ENCODE measurements around the gene NAV2. TPM values are rescaled to one million over a fixed set of nuclear protein-coding genes. Genes with fewer than 3 reads are reported as not detected.

NAV2 gene
- total RNA-seq, 1 experiment from 2014 or later: 22.7 TPM

DNA sequence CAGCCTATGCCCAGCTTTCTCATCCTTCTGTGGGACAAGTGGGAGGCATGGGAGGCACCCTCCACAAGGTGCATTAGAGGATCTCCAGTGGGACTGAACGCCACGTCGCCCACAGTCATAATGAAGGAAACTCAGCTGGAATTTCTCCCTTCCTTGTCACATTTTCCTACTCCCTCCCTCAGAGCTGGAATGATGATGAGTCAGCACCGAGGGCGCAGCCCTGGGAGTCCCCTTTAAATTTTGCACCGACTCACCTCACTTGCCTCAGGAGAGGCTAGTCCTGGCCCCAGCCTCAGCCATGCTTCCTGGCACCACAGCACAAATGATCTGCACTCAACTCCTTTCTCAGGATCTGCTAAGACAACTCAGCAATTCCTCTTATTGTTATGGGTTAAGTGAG lies 413.3 kb downstream of the NAV2 start:
- CTCF ChIA-PET: no interaction called here
- Histone ChIP-seq H3K27ac (ENCODE audit: low read length) (no peak overlapping the region), H3K4me3 (ENCODE audit: low read depth in 2 of 2, low read length in 2 of 2) (no peak overlapping the region), H3K27me3 (ENCODE audit: control insufficient read depth, insufficient read depth, low read length) (no peaks in the 10 kb centered on the region), H3K9me3 (ENCODE audit: control insufficient read depth, insufficient read depth, low read depth, low read length) (no peaks in the 10 kb centered on the region), H3K4me1 (ENCODE audit: control insufficient read depth, insufficient read depth, low read length) (no peaks in the 10 kb centered on the region), H3K36me3 (ENCODE audit: control insufficient read depth, insufficient read depth, low read length) (no peaks in the 10 kb centered on the region)
- no peak for DNase-seq (ENCODE audit: low read depth, low spot score)
- in situ Hi-C loops (cut with HindIII; ENCODE audit: low pct_unique_long_range_greater_than_20kb, low sequenced_read_pairs) (no loop called here), intact Hi-C loops (cut with micrococcal nuclease; ENCODE audit: unreplicated experiment) (loop anchor here (5.0 kb wide), 1 partner anchor 486 kb away; no protein-coding TSS in a partner anchor)
- ATAC-seq: no peak
- POLR2A ChIA-PET: interaction anchor here (0.7 kb wide), 1 partner anchor 183 kb away, joined by 3 read pairs; no protein-coding TSS in a partner anchor
- TF ChIP-seq TCF7L2 (IDR thresholded peaks at IDR 0.05; ENCODE audit: low read depth, low read length) (no peak), SIN3A (IDR thresholded peaks at IDR 0.05; ENCODE audit: borderline replicate concordance, insufficient read depth, low read depth, low read length) (no peak), POLR2AphosphoS5 (IDR thresholded peaks at IDR 0.05; ENCODE audit: low read depth, low read length) (no peak)
- TF ChIP-seq, protein P1, sequence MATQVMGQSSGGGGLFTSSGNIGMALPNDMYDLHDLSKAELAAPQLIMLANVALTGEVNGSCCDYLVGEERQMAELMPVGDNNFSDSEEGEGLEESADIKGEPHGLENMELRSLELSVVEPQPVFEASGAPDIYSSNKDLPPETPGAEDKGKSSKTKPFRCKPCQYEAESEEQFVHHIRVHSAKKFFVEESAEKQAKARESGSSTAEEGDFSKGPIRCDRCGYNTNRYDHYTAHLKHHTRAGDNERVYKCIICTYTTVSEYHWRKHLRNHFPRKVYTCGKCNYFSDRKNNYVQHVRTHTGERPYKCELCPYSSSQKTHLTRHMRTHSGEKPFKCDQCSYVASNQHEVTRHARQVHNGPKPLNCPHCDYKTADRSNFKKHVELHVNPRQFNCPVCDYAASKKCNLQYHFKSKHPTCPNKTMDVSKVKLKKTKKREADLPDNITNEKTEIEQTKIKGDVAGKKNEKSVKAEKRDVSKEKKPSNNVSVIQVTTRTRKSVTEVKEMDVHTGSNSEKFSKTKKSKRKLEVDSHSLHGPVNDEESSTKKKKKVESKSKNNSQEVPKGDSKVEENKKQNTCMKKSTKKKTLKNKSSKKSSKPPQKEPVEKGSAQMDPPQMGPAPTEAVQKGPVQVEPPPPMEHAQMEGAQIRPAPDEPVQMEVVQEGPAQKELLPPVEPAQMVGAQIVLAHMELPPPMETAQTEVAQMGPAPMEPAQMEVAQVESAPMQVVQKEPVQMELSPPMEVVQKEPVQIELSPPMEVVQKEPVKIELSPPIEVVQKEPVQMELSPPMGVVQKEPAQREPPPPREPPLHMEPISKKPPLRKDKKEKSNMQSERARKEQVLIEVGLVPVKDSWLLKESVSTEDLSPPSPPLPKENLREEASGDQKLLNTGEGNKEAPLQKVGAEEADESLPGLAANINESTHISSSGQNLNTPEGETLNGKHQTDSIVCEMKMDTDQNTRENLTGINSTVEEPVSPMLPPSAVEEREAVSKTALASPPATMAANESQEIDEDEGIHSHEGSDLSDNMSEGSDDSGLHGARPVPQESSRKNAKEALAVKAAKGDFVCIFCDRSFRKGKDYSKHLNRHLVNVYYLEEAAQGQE (IDR thresholded peaks at IDR 0.05; ENCODE audit: insufficient read depth in 1 of 2, low read depth in 2 of 2, low read length in 1 of 2): no peak
- TF ChIP-seq, protein P2, sequence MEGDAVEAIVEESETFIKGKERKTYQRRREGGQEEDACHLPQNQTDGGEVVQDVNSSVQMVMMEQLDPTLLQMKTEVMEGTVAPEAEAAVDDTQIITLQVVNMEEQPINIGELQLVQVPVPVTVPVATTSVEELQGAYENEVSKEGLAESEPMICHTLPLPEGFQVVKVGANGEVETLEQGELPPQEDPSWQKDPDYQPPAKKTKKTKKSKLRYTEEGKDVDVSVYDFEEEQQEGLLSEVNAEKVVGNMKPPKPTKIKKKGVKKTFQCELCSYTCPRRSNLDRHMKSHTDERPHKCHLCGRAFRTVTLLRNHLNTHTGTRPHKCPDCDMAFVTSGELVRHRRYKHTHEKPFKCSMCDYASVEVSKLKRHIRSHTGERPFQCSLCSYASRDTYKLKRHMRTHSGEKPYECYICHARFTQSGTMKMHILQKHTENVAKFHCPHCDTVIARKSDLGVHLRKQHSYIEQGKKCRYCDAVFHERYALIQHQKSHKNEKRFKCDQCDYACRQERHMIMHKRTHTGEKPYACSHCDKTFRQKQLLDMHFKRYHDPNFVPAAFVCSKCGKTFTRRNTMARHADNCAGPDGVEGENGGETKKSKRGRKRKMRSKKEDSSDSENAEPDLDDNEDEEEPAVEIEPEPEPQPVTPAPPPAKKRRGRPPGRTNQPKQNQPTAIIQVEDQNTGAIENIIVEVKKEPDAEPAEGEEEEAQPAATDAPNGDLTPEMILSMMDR (IDR thresholded peaks at IDR 0.05): no peak
- BruUV-seq (replicated peaks): no TSS peak

DNA sequence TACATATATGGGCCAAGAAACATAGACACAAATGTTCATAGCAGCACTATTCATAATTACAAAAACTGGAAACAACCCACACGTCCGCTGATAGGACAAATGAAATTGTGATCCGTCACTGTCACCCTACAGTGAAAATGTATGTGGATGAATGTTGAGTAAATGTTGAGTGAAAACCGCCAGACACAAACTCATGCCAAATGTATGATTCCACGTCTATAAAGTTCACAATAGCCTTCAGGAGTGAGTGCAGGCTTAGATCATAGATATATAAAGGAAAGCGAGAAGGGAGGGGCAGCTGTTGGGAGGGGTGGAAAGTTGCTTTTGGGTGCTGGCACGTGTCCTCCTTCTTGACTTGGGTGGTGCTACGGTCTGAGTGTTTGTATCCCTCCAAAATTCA lies 414.1 kb downstream of the NAV2 start:
- Histone ChIP-seq H3K36me3 (ENCODE audit: control insufficient read depth, insufficient read depth, low read length) (no peaks in the 10 kb centered on the region), H3K27ac (ENCODE audit: low read length) (no peak overlapping the region), H3K4me1 (ENCODE audit: control insufficient read depth, insufficient read depth, low read length) (no peaks in the 10 kb centered on the region), H3K9me3 (ENCODE audit: control insufficient read depth, insufficient read depth, low read depth, low read length) (no peaks in the 10 kb centered on the region), H3K27me3 (ENCODE audit: control insufficient read depth, insufficient read depth, low read length) (no peaks in the 10 kb centered on the region), H3K4me3 (ENCODE audit: low read depth in 2 of 2, low read length in 2 of 2) (no peak overlapping the region)
- ATAC-seq: no peak
- ChIA-PET CTCF (interaction anchor here (0.7 to 2.2 kb wide), 2 partner anchors 225 to 228 kb away, joined by 3 to 19 read pairs; no protein-coding TSS in a partner anchor), POLR2A (no interaction called here)
- DNase-seq (ENCODE audit: low read depth, low spot score): no peak
- intact Hi-C loops (cut with micrococcal nuclease; ENCODE audit: unreplicated experiment) (loop anchor here (5.0 kb wide), 1 partner anchor 486 kb away; no protein-coding TSS in a partner anchor), in situ Hi-C loops (cut with HindIII; ENCODE audit: low pct_unique_long_range_greater_than_20kb, low sequenced_read_pairs) (no loop called here)
- no TSS peak for BruUV-seq (replicated peaks)
- TF ChIP-seq, protein P1 (IDR thresholded peaks at IDR 0.05; ENCODE audit: insufficient read depth in 1 of 2, low read depth in 2 of 2, low read length in 1 of 2): no peak
- TF ChIP-seq POLR2AphosphoS5 (IDR thresholded peaks at IDR 0.05; ENCODE audit: low read depth, low read length) (no peak), TCF7L2 (IDR thresholded peaks at IDR 0.05; ENCODE audit: low read depth, low read length) (no peak), SIN3A (IDR thresholded peaks at IDR 0.05; ENCODE audit: borderline replicate concordance, insufficient read depth, low read depth, low read length) (no peak)
- TF ChIP-seq, protein P2 (IDR thresholded peaks at IDR 0.05): no peak
